HG03520 (cell line): ENCODE data around the gene FLACC1.
"Not testable (repeated sequence)": the region's sequence is repeated elsewhere in the genome, so short reads cannot be mapped to it uniquely, and the experiment has no call there.

Experiments used
- ATAC-seq: cut with Tn5 transposase; IDR thresholded peaks from one replicate; pipeline ENCODE4 v1.9.1; 2021; ENCODE audit warnings: mild to moderate bottlenecking, moderate library complexity; ENCODE audit not compliant: unreplicated experiment

The FLACC1 gene

GRCh38 chr2:201357221-201357620 lies at the start of gene FLACC1:
Gene FLACC1, minus strand, starts transcription at chr2:201357345. Its CDS starts 5,941 bp downstream, at chr2:201351404.
- no peak for ATAC-seq

GRCh38 chr2:201406077-201406662 lies 49.0 kb upstream of the FLACC1 start:
- ATAC-seq, result no peak

GRCh38 chr2:201404699-201405280 lies 47.6 kb upstream of the FLACC1 start:
- no peak for ATAC-seq

GRCh38 chr2:201403880-201404279 lies 46.7 kb upstream of the FLACC1 start:
- no peak for ATAC-seq

GRCh38 chr2:201402651-201403562 lies 45.8 kb upstream of the FLACC1 start:
- ATAC-seq, result no peak

- no peak for ATAC-seq
Measured at GRCh38 chr2:201401815-201402214, 44.7 kb upstream of the FLACC1 start.

GRCh38 chr2:201396595-201396994 lies 39.5 kb upstream of the FLACC1 start:
- no peak for ATAC-seq

- ATAC-seq, result no peak
Measured at GRCh38 chr2:201383136-201383535, 26.0 kb upstream of the FLACC1 start.

GRCh38 chr2:201378496-201379397 lies 21.6 kb upstream of the FLACC1 start:
- ATAC-seq, result no peak

GRCh38 chr2:201377218-201377617 lies 20.1 kb upstream of the FLACC1 start:
- ATAC-seq, result no peak

GRCh38 chr2:201369775-201370174 lies 12.6 kb upstream of the FLACC1 start:
- no peak for ATAC-seq

GRCh38 chr2:201369318-201369717 lies 12.2 kb upstream of the FLACC1 start:
- not testable (repeated sequence) for ATAC-seq

- no peak for ATAC-seq
Measured at GRCh38 chr2:201366146-201366545, 9.0 kb upstream of the FLACC1 start.

- ATAC-seq, result peak; percentile 56
Measured at GRCh38 chr2:201363857-201364560, 6.9 kb upstream of the FLACC1 start.

GRCh38 chr2:201362396-201362795 lies 5.3 kb upstream of the FLACC1 start:
- ATAC-seq, result no peak

GRCh38 chr2:201361078-201361733 lies 4.1 kb upstream of the FLACC1 start:
- ATAC-seq, result no peak

GRCh38 chr2:201360256-201360655 lies 3.1 kb upstream of the FLACC1 start:
- no peak for ATAC-seq

GRCh38 chr2:201358684-201359083 lies 1.5 kb upstream of the FLACC1 start:
- ATAC-seq, result no peak

GRCh38 chr2:201353116-201353515 lies 4.0 kb downstream of the FLACC1 start:
- ATAC-seq, result no peak

GRCh38 chr2:201350879-201351278 lies 6.3 kb downstream of the FLACC1 start:
- no peak for ATAC-seq
